Neural progenitor cell (in vitro differentiated cells): ENCODE data around the gene MPC1. TPM values are rescaled to one million over a fixed set of nuclear protein-coding genes. Genes with fewer than 3 reads are reported as not detected.
A peak's percentile ranks its signal among the peaks of the same experiment; 100 is the strongest.

ENCODE experiments used
- DNase-seq: peaks from one replicate; pipeline ENCODE4 v3.0.0-alpha.2; 2016; ENCODE audit warnings: low spot score
- H2AFZ ChIP-seq: fragments of 200-600 bp; sonication (generic); replicated peaks from 2 replicates; pipeline ENCODE4 v1.6.1; 2016; ENCODE audit warnings: antibody characterized with exemption
- H3F3A ChIP-seq: fragments of 200-600 bp; sonication (generic); 2 replicates; pipeline ENCODE4 v1.6.1; 2016; ENCODE audit warnings: antibody characterized with exemption, low read depth
- H3K27ac ChIP-seq: fragments of 200-600 bp; sonication (generic); 2 replicates; pipeline ENCODE4 v1.5.1; 2016; ENCODE audit warnings: mild to moderate bottlenecking
- H3K27me3 ChIP-seq: fragments of 200-600 bp; sonication (generic); 2 replicates; pipeline ENCODE4 v1.6.1; 2016; ENCODE audit warnings: mild to moderate bottlenecking, moderate library complexity
- H3K36me3 ChIP-seq: fragments of 200-600 bp; sonication (generic); 2 replicates; pipeline ENCODE4 v1.5.1; 2016
- H3K4me1 ChIP-seq: fragments of 200-600 bp; sonication (generic); 2 replicates; pipeline ENCODE4 v1.6.1; 2016; ENCODE audit warnings: mixed run types
- H3K4me2 ChIP-seq: fragments of 200-600 bp; sonication (generic); 2 replicates; pipeline ENCODE4 v1.6.1; 2016
- H3K4me3 ChIP-seq: fragments of 200-600 bp; sonication (generic); 2 replicates; pipeline ENCODE4 v1.5.1; 2016
- H3K79me2 ChIP-seq: fragments of 200-600 bp; sonication (generic); 2 replicates; pipeline ENCODE4 v1.6.1; 2016; ENCODE audit warnings: low read depth
- H3K9ac ChIP-seq: fragments of 200-600 bp; sonication (generic); 2 replicates; pipeline ENCODE4 v1.6.1; 2016
- H3K9me3 ChIP-seq: fragments of 200-600 bp; sonication (generic); 2 replicates; pipeline ENCODE4 v1.5.1; 2016; ENCODE audit warnings: low read depth
- H4K20me1 ChIP-seq: fragments of 200-600 bp; sonication (generic); 2 replicates; pipeline ENCODE4 v1.6.1; 2016; ENCODE audit warnings: low read depth
- H3K27ac Mint-ChIP-seq: 3 replicates; pipeline ENCODE4 v1.8.0; 2021; ENCODE audit warnings: mixed read lengths
- H3K27me3 Mint-ChIP-seq: 2 replicates; pipeline ENCODE4 v1.8.0; 2022; ENCODE audit warnings: low read depth, mild to moderate bottlenecking, inconsistent platforms, moderate library complexity, mixed read lengths; ENCODE audit not compliant: insufficient read depth
- H3K36me3 Mint-ChIP-seq: 3 replicates; pipeline ENCODE4 v1.8.0; 2021; ENCODE audit warnings: mixed read lengths
- H3K4me1 Mint-ChIP-seq: 3 replicates; pipeline ENCODE4 v1.8.0; 2021; ENCODE audit warnings: mixed read lengths
- H3K4me3 Mint-ChIP-seq: 3 replicates; pipeline ENCODE4 v1.8.0; 2021; ENCODE audit warnings: mild to moderate bottlenecking, moderate library complexity, mixed read lengths
- H3K9me3 Mint-ChIP-seq: 3 replicates; pipeline ENCODE4 v1.8.0; 2020; ENCODE audit warnings: mixed read lengths
- EZH2 ChIP-seq: fragments of 200-600 bp; sonication (generic); IDR thresholded peaks from 2 replicates; pipeline ENCODE4 v1.6.1; 2017; ENCODE audit warnings: antibody characterized with exemption, mild to moderate bottlenecking, moderate library complexity
- EZH2phosphoT487 ChIP-seq: fragments of 200-600 bp; sonication (generic); IDR thresholded peaks from 2 replicates; pipeline ENCODE4 v1.6.1; 2017; ENCODE audit warnings: antibody characterized with exemption
- total RNA-seq: library from RNA; depleted of rRNA; stranded (reverse); fragments of >200 nt; gene quantifications from 2 replicates; pipeline ENCODE4 v1.2.3, GENCODE V29; 2015; ENCODE audit warnings: low replicate concordance
- TF ChIP-seq, protein P1 (sequence below): fragments of 200-600 bp; sonication (generic); IDR thresholded peaks from 2 replicates; pipeline ENCODE4 v1.5.1; 2017; ENCODE audit warnings: antibody characterized with exemption, mild to moderate bottlenecking

The MPC1 gene
- total RNA-seq, 1 donor from 2014 or later: 13.2 TPM

GRCh38 chr6:166381381-166381732 lies 1.4 kb downstream of the MPC1 start:
- peaks cover 12% of the 10 kb centered on the region for H3K27me3 ChIP-seq
- H3K27ac Mint-ChIP-seq: no peak overlapping the region
- no peaks in the 10 kb centered on the region for H3K4me1 ChIP-seq
- no peak overlapping the region for H3K27ac ChIP-seq
- no peaks in the 10 kb centered on the region for H3K79me2 ChIP-seq
- H3K4me2 ChIP-seq: peak overlapping the region; percentile 96
- H3K27me3 Mint-ChIP-seq: peaks cover 2% of the 10 kb centered on the region
- H3K36me3 ChIP-seq: no peaks in the 10 kb centered on the region
- no peaks in the 10 kb centered on the region for H3K9me3 ChIP-seq
- H4K20me1 ChIP-seq: no peaks in the 10 kb centered on the region
- no peaks in the 10 kb centered on the region for H3K9me3 Mint-ChIP-seq
- H3K36me3 Mint-ChIP-seq: no peaks in the 10 kb centered on the region
- H2AFZ ChIP-seq: peak overlapping the region; percentile 52
- H3K4me1 Mint-ChIP-seq: peaks cover 10% of the 10 kb centered on the region
- TF ChIP-seq EZH2phosphoT487: no peak
- TF ChIP-seq, protein P1, sequence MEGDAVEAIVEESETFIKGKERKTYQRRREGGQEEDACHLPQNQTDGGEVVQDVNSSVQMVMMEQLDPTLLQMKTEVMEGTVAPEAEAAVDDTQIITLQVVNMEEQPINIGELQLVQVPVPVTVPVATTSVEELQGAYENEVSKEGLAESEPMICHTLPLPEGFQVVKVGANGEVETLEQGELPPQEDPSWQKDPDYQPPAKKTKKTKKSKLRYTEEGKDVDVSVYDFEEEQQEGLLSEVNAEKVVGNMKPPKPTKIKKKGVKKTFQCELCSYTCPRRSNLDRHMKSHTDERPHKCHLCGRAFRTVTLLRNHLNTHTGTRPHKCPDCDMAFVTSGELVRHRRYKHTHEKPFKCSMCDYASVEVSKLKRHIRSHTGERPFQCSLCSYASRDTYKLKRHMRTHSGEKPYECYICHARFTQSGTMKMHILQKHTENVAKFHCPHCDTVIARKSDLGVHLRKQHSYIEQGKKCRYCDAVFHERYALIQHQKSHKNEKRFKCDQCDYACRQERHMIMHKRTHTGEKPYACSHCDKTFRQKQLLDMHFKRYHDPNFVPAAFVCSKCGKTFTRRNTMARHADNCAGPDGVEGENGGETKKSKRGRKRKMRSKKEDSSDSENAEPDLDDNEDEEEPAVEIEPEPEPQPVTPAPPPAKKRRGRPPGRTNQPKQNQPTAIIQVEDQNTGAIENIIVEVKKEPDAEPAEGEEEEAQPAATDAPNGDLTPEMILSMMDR: no peak
- TF ChIP-seq EZH2: no peak
- DNase-seq: no peak
- peaks cover 11% of the 10 kb centered on the region for H3F3A ChIP-seq
- H3K9ac ChIP-seq: no peak overlapping the region
- peak overlapping the region; percentile 72 for H3K4me3 ChIP-seq
- peak overlapping the region; percentile 92 for H3K4me3 Mint-ChIP-seq

GRCh38 chr6:166379800-166380199 lies 2.9 kb downstream of the MPC1 start:
- no peaks in the 10 kb centered on the region for H3K79me2 ChIP-seq
- H3K9me3 Mint-ChIP-seq: no peaks in the 10 kb centered on the region
- TF ChIP-seq, protein P1: no peak
- TF ChIP-seq EZH2phosphoT487 (no peak), EZH2 (no peak)
- no peaks in the 10 kb centered on the region for H3K36me3 ChIP-seq
- H3K4me1 Mint-ChIP-seq: peaks cover 10% of the 10 kb centered on the region
- no peaks in the 10 kb centered on the region for H3K36me3 Mint-ChIP-seq
- H3K27me3 Mint-ChIP-seq: peaks cover 2% of the 10 kb centered on the region
- H3K4me3 Mint-ChIP-seq: no peak overlapping the region
- H3K27ac Mint-ChIP-seq: no peak overlapping the region
- H3F3A ChIP-seq: peaks cover 11% of the 10 kb centered on the region
- H3K27me3 ChIP-seq: peaks cover 12% of the 10 kb centered on the region
- H3K9me3 ChIP-seq: no peaks in the 10 kb centered on the region
- H2AFZ ChIP-seq: no peak overlapping the region
- H3K4me1 ChIP-seq: no peaks in the 10 kb centered on the region
- no peak overlapping the region for H3K4me2 ChIP-seq
- no peak overlapping the region for H3K4me3 ChIP-seq
- no peak overlapping the region for H3K9ac ChIP-seq
- no peak for DNase-seq
- H4K20me1 ChIP-seq: no peaks in the 10 kb centered on the region
- no peak overlapping the region for H3K27ac ChIP-seq

DNA sequence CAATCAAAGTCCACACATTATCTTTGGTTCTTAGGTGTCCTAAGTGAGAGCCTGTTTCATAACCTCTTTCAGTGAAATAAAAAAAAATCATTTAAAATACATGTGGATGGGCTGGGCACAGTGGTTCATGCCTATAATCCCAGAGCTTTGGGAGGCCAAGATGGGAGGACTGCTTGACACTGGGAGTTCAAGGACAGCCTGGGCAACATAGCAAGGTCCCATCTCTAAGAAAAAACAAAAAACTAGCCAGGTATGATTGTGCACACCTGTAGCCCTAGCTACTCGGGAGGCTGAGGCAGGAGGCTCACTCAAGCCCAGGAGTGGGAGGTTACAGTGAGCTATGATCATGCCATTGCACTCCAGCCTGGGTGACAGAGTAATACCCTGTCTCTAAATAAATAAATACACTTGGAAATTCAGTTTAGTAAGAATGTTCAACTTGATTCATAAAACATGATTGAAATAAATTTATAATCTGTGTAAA lies 3.6 kb downstream of the MPC1 start:
- Mint-ChIP-seq H3K9me3 (no peaks in the 10 kb centered on the region), H3K4me1 (peaks cover 9% of the 10 kb centered on the region), H3K36me3 (no peaks in the 10 kb centered on the region), H3K27ac (no peak overlapping the region), H3K4me3 (no peak overlapping the region), H3K27me3 (peaks cover 2% of the 10 kb centered on the region)
- TF ChIP-seq EZH2phosphoT487 (no peak), EZH2 (no peak)
- TF ChIP-seq, protein P1: no peak
- H3K27ac ChIP-seq: no peak overlapping the region
- no peaks in the 10 kb centered on the region for H3K4me1 ChIP-seq
- no peak overlapping the region for H3K4me2 ChIP-seq
- H3K4me3 ChIP-seq: no peak overlapping the region
- H3K9ac ChIP-seq: no peak overlapping the region
- H3K9me3 ChIP-seq: no peaks in the 10 kb centered on the region
- no peaks in the 10 kb centered on the region for H3K79me2 ChIP-seq
- H2AFZ ChIP-seq: no peak overlapping the region
- no peaks in the 10 kb centered on the region for H3K36me3 ChIP-seq
- peaks cover 9% of the 10 kb centered on the region for H3F3A ChIP-seq
- DNase-seq: no peak
- peaks cover 12% of the 10 kb centered on the region for H3K27me3 ChIP-seq
- H4K20me1 ChIP-seq: no peaks in the 10 kb centered on the region
